PC-9 (cell line): Measurements from ENCODE around the gene PNLIPRP2.

Source experiments
- CTCF ChIP-seq: fragments of 200-600 bp; sonication (generic); conservative IDR thresholded peaks from 2 replicates; pipeline ENCODE4 v1.6.1; 2017; ENCODE audit warnings: mixed run types, antibody characterized with exemption, mild to moderate bottlenecking, moderate library complexity
- EZH2 ChIP-seq: fragments of 200-600 bp; sonication (generic); IDR thresholded peaks from 2 replicates; pipeline ENCODE4 v1.8.0; 2017; ENCODE audit warnings: antibody characterized with exemption, low read depth

DNA sequence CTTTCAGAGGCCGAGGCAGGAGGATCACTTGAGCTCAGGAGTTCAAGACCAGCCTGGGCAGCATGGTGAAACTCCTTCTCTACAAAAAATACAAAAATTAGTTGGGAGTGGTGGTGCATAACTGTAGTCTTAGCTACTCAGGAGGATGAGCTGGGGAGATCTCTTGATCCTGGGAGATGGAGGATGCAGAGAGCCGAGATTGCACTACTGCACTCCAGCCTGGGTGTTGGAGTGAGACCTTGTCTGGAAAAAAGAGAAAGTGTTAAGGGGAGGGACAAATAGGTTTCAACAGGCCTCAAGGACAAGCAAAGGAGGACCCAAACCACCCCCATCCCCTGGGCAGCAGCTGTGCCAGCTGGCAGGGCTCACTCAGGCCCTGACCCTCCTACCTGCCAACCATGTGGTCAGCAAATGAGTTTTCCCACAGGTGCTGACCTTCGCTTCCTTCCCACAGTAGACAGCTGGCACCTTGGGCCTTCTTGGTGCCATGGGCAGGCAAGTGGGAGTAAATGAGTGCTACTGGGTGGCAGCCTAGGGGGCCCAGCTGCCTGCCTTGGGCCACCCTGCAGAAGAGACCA is 5.5 kb upstream of the PNLIPRP2 start:
- TF ChIP-seq CTCF = no peak
- no peak for TF ChIP-seq EZH2
